H1 (cell line): ENCODE data around the gene SLC26A11.

Experiments
- CBX5 ChIP-seq: fragments of 300-800, 300-1000 bp; sonication (generic); IDR thresholded peaks from 2 replicates; pipeline ENCODE4 v1.7.1; 2016; ENCODE audit warnings: antibody characterized with exemption, low read length, low read depth
- EZH2 ChIP-seq: fragments of 200-600 bp; sonication (generic); IDR thresholded peaks from 2 replicates; pipeline ENCODE4 v1.7.1; 2012; ENCODE audit warnings: low read depth, mild to moderate bottlenecking, moderate library complexity, low read length, inconsistent platforms; ENCODE audit not compliant: severe bottlenecking
- POLR2AphosphoS5 ChIP-seq: IDR thresholded peaks from 2 replicates; pipeline ENCODE4 v1.6.1; 2011; ENCODE audit warnings: low read depth, low read length
- RAD21 ChIP-seq, 2 experiments: IDR thresholded peaks in 1 of 2; conservative IDR thresholded peaks in 1 of 2; 2 replicates each; pipeline ENCODE4 v1.6.1; 2011; ENCODE audit warnings: low read depth in 2 of 2, low read length in 2 of 2, improper control_type of control experiment in 1 of 2, inconsistent platforms in 1 of 2, mild to moderate bottlenecking in 1 of 2, moderate library complexity in 1 of 2
- SP2 ChIP-seq: IDR thresholded peaks from 2 replicates; pipeline ENCODE4 v1.6.1; 2012; ENCODE audit warnings: mild to moderate bottlenecking, low read length, inconsistent platforms
- SUZ12 ChIP-seq: fragments of 200-600 bp; sonication (generic); IDR thresholded peaks from 2 replicates; pipeline ENCODE4 v1.6.1; 2012; ENCODE audit warnings: mild to moderate bottlenecking, inconsistent platforms, low read length, moderate library complexity, mixed read lengths
- ZNF274 ChIP-seq: IDR thresholded peaks from 2 replicates; pipeline ENCODE4 v1.7.0; 2012; ENCODE audit warnings: low read length, borderline replicate concordance; ENCODE audit errors: extremely low read depth
- TF ChIP-seq, protein P1 (sequence below), 3 experiments: IDR thresholded peaks; 1 replicate in 2 of 3; 2 replicates in 1 of 3; pipeline versions ENCODE4 v1.5.1 to v1.6.1; 2011; ENCODE audit warnings: low read length in 3 of 3, mild to moderate bottlenecking in 3 of 3, inconsistent platforms in 2 of 3, low read depth in 1 of 3, moderate library complexity in 1 of 3; ENCODE audit not compliant: insufficient read depth in 1 of 3; ENCODE audit errors: control extremely low read depth in 1 of 3
- TF ChIP-seq, protein P2 (sequence below): IDR thresholded peaks from 2 replicates; pipeline ENCODE4 v1.6.1; 2012; ENCODE audit warnings: inconsistent platforms

DNA sequence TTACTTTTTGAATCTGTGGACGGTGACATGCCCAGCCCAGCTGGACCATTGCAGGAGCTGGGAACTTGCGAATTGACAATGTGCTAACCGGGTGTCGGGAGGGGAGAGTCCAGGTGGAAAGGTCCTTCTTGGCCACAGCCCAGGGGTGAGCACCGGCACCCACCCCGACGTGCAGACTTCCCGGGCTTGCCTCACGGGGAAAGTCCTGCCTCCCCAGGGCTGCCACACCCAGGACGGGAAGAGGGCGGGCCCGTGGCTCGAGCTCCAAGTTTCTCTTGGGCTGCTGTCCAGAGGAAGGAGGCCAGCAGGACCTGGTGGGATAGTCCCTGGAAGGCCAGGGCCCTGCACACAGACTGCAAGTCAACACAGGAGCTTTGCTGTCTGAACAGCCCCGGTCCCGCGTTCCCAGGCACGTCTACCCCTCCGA lies 32.7 kb upstream of the SLC26A11 start:
- TF ChIP-seq POLR2AphosphoS5 (no peak), CBX5 (no peak), SUZ12 (no peak), EZH2 (no peak), SP2 (no peak), RAD21 (IDR thresholded peaks at IDR 0.05 in 1 of 2, conservative IDR thresholded peaks at IDR 0.05 in 1 of 2; ENCODE audit: low read depth in 2 of 2, low read length in 2 of 2) (no peak), ZNF274 (no peak)
- TF ChIP-seq, protein P1, sequence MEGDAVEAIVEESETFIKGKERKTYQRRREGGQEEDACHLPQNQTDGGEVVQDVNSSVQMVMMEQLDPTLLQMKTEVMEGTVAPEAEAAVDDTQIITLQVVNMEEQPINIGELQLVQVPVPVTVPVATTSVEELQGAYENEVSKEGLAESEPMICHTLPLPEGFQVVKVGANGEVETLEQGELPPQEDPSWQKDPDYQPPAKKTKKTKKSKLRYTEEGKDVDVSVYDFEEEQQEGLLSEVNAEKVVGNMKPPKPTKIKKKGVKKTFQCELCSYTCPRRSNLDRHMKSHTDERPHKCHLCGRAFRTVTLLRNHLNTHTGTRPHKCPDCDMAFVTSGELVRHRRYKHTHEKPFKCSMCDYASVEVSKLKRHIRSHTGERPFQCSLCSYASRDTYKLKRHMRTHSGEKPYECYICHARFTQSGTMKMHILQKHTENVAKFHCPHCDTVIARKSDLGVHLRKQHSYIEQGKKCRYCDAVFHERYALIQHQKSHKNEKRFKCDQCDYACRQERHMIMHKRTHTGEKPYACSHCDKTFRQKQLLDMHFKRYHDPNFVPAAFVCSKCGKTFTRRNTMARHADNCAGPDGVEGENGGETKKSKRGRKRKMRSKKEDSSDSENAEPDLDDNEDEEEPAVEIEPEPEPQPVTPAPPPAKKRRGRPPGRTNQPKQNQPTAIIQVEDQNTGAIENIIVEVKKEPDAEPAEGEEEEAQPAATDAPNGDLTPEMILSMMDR (IDR thresholded peaks at IDR 0.05; ENCODE audit: control extremely low read depth in 1 of 3, insufficient read depth in 1 of 3, low read depth in 1 of 3, low read length in 3 of 3): no peak
- TF ChIP-seq, protein P2, sequence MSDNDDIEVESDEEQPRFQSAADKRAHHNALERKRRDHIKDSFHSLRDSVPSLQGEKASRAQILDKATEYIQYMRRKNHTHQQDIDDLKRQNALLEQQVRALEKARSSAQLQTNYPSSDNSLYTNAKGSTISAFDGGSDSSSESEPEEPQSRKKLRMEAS: no peak
